ENCODE results near the gene GNL3.
"Not testable (repeated sequence)": the region's sequence is repeated elsewhere in the genome, so short reads cannot be mapped to it uniquely, and the experiment has no call there.

GNL3 gene

GRCh38 chr3:52671676-52672075 is 14.2 kb upstream of the GNL3 start:
- H3K4me3 ChIP-seq (ENCODE audit: low read depth, low read length) = peak overlapping the region; percentile 42
- TF ChIP-seq MYC (IDR thresholded peaks at IDR 0.05; ENCODE audit: low read depth, low read length) (no peak), CTCF (IDR thresholded peaks at IDR 0.05; ENCODE audit: low read depth, low read length) (no peak), MAX (IDR thresholded peaks at IDR 0.05; ENCODE audit: low read depth, low read length) (no peak), POLR2A (IDR thresholded peaks at IDR 0.05; ENCODE audit: extremely low read depth, insufficient read length) (no peak)
- DNase-seq (ENCODE audit: low read depth) = peak; percentile 40

- not testable (repeated sequence) for DNase-seq (ENCODE audit: low read depth); H3K4me3 ChIP-seq (ENCODE audit: low read depth, low read length)
Measured at GRCh38 chr3:52676201-52676600, 9.6 kb upstream of the GNL3 start.

GRCh38 chr3:52678265-52679198 is 7.3 kb upstream of the GNL3 start:
- no peak for DNase-seq (ENCODE audit: low read depth)
- TF ChIP-seq MAX (IDR thresholded peaks at IDR 0.05; ENCODE audit: low read depth, low read length) (no peak), POLR2A (IDR thresholded peaks at IDR 0.05; ENCODE audit: extremely low read depth, insufficient read length) (no peak), CTCF (IDR thresholded peaks at IDR 0.05; ENCODE audit: low read depth, low read length) (no peak), MYC (IDR thresholded peaks at IDR 0.05; ENCODE audit: low read depth, low read length) (no peak)
- H3K4me3 ChIP-seq (ENCODE audit: low read depth, low read length) = no peak overlapping the region

- no peak overlapping the region for H3K4me3 ChIP-seq (ENCODE audit: low read depth, low read length)
- TF ChIP-seq CTCF (IDR thresholded peaks at IDR 0.05; ENCODE audit: low read depth, low read length) = no peak
- TF ChIP-seq POLR2A (IDR thresholded peaks at IDR 0.05; ENCODE audit: extremely low read depth, insufficient read length) = no peak
- no peak for TF ChIP-seq MYC (IDR thresholded peaks at IDR 0.05; ENCODE audit: low read depth, low read length)
- no peak for TF ChIP-seq MAX (IDR thresholded peaks at IDR 0.05; ENCODE audit: low read depth, low read length)
- DNase-seq (ENCODE audit: low read depth) = no peak
Measured at GRCh38 chr3:52679199-52679538, 6.7 kb upstream of the GNL3 start.

GRCh38 chr3:52679811-52680210 is 6.0 kb upstream of the GNL3 start:
- DNase-seq (ENCODE audit: low read depth) = no peak
- TF ChIP-seq POLR2A (IDR thresholded peaks at IDR 0.05; ENCODE audit: extremely low read depth, insufficient read length) = no peak
- no peak for TF ChIP-seq MYC (IDR thresholded peaks at IDR 0.05; ENCODE audit: low read depth, low read length)
- TF ChIP-seq MAX (IDR thresholded peaks at IDR 0.05; ENCODE audit: low read depth, low read length) = no peak
- TF ChIP-seq CTCF (IDR thresholded peaks at IDR 0.05; ENCODE audit: low read depth, low read length) = no peak
- H3K4me3 ChIP-seq (ENCODE audit: low read depth, low read length) = no peak overlapping the region

GRCh38 chr3:52681596-52681995 is 4.2 kb upstream of the GNL3 start:
- no peak overlapping the region for H3K4me3 ChIP-seq (ENCODE audit: low read depth, low read length)
- DNase-seq (ENCODE audit: low read depth) = no peak
- TF ChIP-seq POLR2A (IDR thresholded peaks at IDR 0.05; ENCODE audit: extremely low read depth, insufficient read length) (no peak), MAX (IDR thresholded peaks at IDR 0.05; ENCODE audit: low read depth, low read length) (no peak), CTCF (IDR thresholded peaks at IDR 0.05; ENCODE audit: low read depth, low read length) (no peak), MYC (IDR thresholded peaks at IDR 0.05; ENCODE audit: low read depth, low read length) (no peak)

All from NB4 (cell line).